Spinal cord (tissue), 10 donors: ENCODE measurements around the gene EPN3. TPM values are rescaled to one million over a fixed set of nuclear protein-coding genes. Genes with fewer than 3 reads are reported as not detected.

Experiments
- DNase-seq, 6 donors: peaks; one replicate each; pipeline versions ENCODE4 v3.0.0 to v3.0.0-alpha.2; 2013 to 2015; ENCODE audit warnings: low spot score in 6 of 6, low read depth in 4 of 6
- H3K27ac ChIP-seq: one replicate; pipeline ENCODE4 v1.5.1; 2013; ENCODE audit warnings: low read depth, low read length, control low read depth
- H3K27me3 ChIP-seq: one replicate; pipeline ENCODE4 v1.6.1; 2013; ENCODE audit warnings: low read length; ENCODE audit not compliant: control insufficient read depth, insufficient read depth
- H3K36me3 ChIP-seq: one replicate; pipeline ENCODE4 v1.6.1; 2013; ENCODE audit warnings: low read length; ENCODE audit not compliant: control insufficient read depth, insufficient read depth
- H3K4me1 ChIP-seq: one replicate; pipeline ENCODE4 v1.6.1; 2013; ENCODE audit warnings: low read length; ENCODE audit not compliant: control insufficient read depth, insufficient read depth
- H3K4me3 ChIP-seq: one replicate; pipeline ENCODE4 v1.5.1; 2013; ENCODE audit warnings: low read depth, low read length, control low read depth
- H3K9me3 ChIP-seq: one replicate; pipeline ENCODE4 v1.6.1; 2013; ENCODE audit warnings: low read length; ENCODE audit not compliant: control insufficient read depth, insufficient read depth
- WGBS: methylation state at CpG from one replicate; pipeline ENCODE4 v1.1.5; 2013; ENCODE audit warnings: missing lambda C conversion rate; ENCODE audit not compliant: insufficient coverage; 5-methylcytosine and 5-hydroxymethylcytosine counted together
- polyA plus RNA-seq, 2 donors: library from polyadenylated mRNA; unstranded; fragments of 120-200 nt; gene quantifications; one replicate each; pipeline ENCODE4 v1.2.1, GENCODE V29; 2013; ENCODE audit not compliant: insufficient read length in 2 of 2
- total RNA-seq, 2 donors: library from RNA; depleted of rRNA in 1 of 2; stranded (reverse); fragments of 120-200 nt in 1 of 2; fragments of >200 nt in 1 of 2; gene quantifications; one replicate each; pipeline versions ENCODE4 v1.2.3 to v1.2.4, GENCODE V29; 2013 to 2014
- donor health status: healthy.

EPN3 gene
- total and polyA plus RNA-seq, 4 donors, result 0.39 to 3.7 (median 1.5) TPM

GRCh38 chr17:50588391-50589049, 56.0 kb downstream of the EPN3 start:
- no peaks in the 10 kb centered on the region for H3K9me3 ChIP-seq
- H3K27me3 ChIP-seq, result no peaks in the 10 kb centered on the region
- no peak overlapping the region for H3K4me3 ChIP-seq
- 25% methylated on average over 10 of the region's 18 CpGs for WGBS
- peak in 2 of 6 donors; percentile 62 to 66 for DNase-seq
- H3K4me1 ChIP-seq, result peaks cover 80% of the 10 kb centered on the region
- peaks cover 64% of the 10 kb centered on the region for H3K36me3 ChIP-seq
- no peak overlapping the region for H3K27ac ChIP-seq

GRCh38 chr17:50589095-50589705, 56.7 kb downstream of the EPN3 start:
- 36% methylated on average over 10 of the region's 10 CpGs for WGBS

DNA sequence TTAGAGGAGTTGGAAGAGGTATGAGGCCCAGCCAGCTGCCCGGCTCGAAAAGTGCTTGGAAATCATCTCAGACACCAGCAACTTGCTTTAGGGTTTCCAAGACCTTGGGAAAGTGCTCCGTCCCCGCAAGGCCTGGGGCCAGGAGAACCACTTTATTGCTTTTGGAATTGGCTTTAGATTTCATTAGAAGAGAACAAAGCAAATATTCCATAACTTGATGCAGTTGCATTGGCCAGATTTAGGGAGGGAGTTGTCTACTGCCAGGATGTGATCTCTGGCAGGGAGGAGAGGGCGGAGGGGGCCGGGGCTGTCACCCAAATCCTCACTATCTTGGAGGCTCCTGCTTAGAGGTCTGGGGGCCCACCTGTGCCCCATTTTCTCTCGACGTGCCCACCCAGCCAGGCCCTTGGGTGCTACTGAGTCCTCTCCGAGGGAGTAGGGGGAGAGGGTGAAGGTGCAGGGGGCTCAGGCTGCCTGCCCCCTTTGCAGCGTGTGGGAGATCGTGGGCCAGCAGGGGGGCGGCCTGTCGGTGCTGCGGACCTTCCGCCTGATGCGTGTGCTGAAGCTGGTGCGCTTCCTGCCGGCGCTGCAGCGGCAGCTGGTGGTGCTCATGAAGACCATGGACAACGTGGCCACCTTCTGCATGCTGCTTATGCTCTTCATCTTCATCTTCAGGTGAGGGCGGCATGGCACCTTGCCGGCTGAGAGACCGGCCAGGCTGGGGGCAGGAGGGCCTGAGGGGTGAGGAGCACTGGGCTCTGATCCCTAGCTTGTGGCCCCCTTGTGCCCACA, 58.6 kb downstream of the EPN3 start:
- H3K4me3 ChIP-seq, result no peak overlapping the region
- no peak overlapping the region for H3K27ac ChIP-seq
- 96% methylated on average over 22 of the region's 24 CpGs for WGBS
- no peaks in the 10 kb centered on the region for H3K27me3 ChIP-seq
- no peaks in the 10 kb centered on the region for H3K9me3 ChIP-seq
- no peak for DNase-seq
- peaks cover 79% of the 10 kb centered on the region for H3K4me1 ChIP-seq
- H3K36me3 ChIP-seq, result peaks cover 60% of the 10 kb centered on the region

More at GRCh38 chr17:50589095-50589705, 56.7 kb downstream of the EPN3 start:
- Histone ChIP-seq H3K27me3 (no peaks in the 10 kb centered on the region), H3K4me1 (peaks cover 83% of the 10 kb centered on the region), H3K4me3 (no peak overlapping the region), H3K27ac (peak overlapping the region; percentile 30), H3K9me3 (no peaks in the 10 kb centered on the region), H3K36me3 (peaks cover 64% of the 10 kb centered on the region)
- peak in 2 of 6 donors; percentile 67 to 70 for DNase-seq

GRCh38 chr17:50593321-50593720, 60.8 kb downstream of the EPN3 start:
- Histone ChIP-seq H3K9me3 (no peaks in the 10 kb centered on the region), H3K27ac (no peak overlapping the region), H3K27me3 (no peaks in the 10 kb centered on the region), H3K4me1 (peaks cover 60% of the 10 kb centered on the region), H3K36me3 (peaks cover 68% of the 10 kb centered on the region), H3K4me3 (no peak overlapping the region)
- peak in 2 of 6 donors; percentile 78 to 90 for DNase-seq
- WGBS, result 11% methylated on average over 8 of the region's 10 CpGs

Other genes starting within 250 kb of the EPN3 start
- gene XYLT2, start 186.6 kb upstream of the EPN3 start, total RNA-seq, result 10 to 100 TPM; 15.8 to 35.9 TPM
- 10 to 100 TPM; 15.3 to 26.3 TPM for gene XYLT2, start 186.6 kb upstream of the EPN3 start, polyA plus RNA-seq
- gene MRPL27, start 159.6 kb upstream of the EPN3 start, total RNA-seq, result 10 to 100 TPM; 45.3 to 98.7 TPM
- gene MRPL27, start 159.6 kb upstream of the EPN3 start, polyA plus RNA-seq, result 10 to 100 TPM; 70.1 to 76.7 TPM
- 1 to 10 TPM; 3.1 to 5.5 TPM for gene EME1, start 159.5 kb upstream of the EPN3 start, total RNA-seq
- gene EME1, start 159.5 kb upstream of the EPN3 start, polyA plus RNA-seq, result 1 to 10 TPM; 6.8 to 7.5 TPM
- gene LRRC59, start 135.2 kb upstream of the EPN3 start, total RNA-seq, result 10 to 100 TPM; 45.7 to 47.7 TPM
- 10 to 100 TPM; 60.7 to 63.9 TPM for gene LRRC59, start 135.2 kb upstream of the EPN3 start, polyA plus RNA-seq
- 10 to 100 TPM; 10.1 to 50.7 TPM for gene ACSF2, start 106.5 kb upstream of the EPN3 start, total RNA-seq
- 10 to 100 TPM; 21.2 to 26.7 TPM for gene ACSF2, start 106.5 kb upstream of the EPN3 start, polyA plus RNA-seq
- gene CHAD, start 63.9 kb upstream of the EPN3 start, total RNA-seq, result under 1 TPM; 0.55 to 0.89 TPM
- 10 to 100 TPM in 1 of 2 donors, 1 to 10 TPM in 1; 9.2 to 13.6 TPM for gene CHAD, start 63.9 kb upstream of the EPN3 start, polyA plus RNA-seq
- 10 to 100 TPM; 17.2 to 27.3 TPM for gene RSAD1, start 53.9 kb upstream of the EPN3 start, total RNA-seq
- 10 to 100 TPM; 41.8 to 54.7 TPM for gene RSAD1, start 53.9 kb upstream of the EPN3 start, polyA plus RNA-seq
- gene MYCBPAP, start 24.3 kb upstream of the EPN3 start, total RNA-seq, result 1 to 10 TPM; 1.1 to 3.4 TPM
- gene MYCBPAP, start 24.3 kb upstream of the EPN3 start, polyA plus RNA-seq, result 1 to 10 TPM; 2.5 to 5.0 TPM
- 10 to 100 TPM; 31.5 to 43.3 TPM for gene SPATA20, start 14.4 kb downstream of the EPN3 start, total RNA-seq
- 10 to 100 TPM; 44.7 to 45.9 TPM for gene SPATA20, start 14.4 kb downstream of the EPN3 start, polyA plus RNA-seq
- 10 to 100 TPM; 10.6 to 21.0 TPM for gene CACNA1G, start 28.0 kb downstream of the EPN3 start, total RNA-seq
- 10 to 100 TPM; 25.3 to 37.6 TPM for gene CACNA1G, start 28.0 kb downstream of the EPN3 start, polyA plus RNA-seq
- under 1 TPM; 0.17 to 0.69 TPM for gene ABCC3, start 102.1 kb downstream of the EPN3 start, total RNA-seq
- 1 to 10 TPM in 1 of 2 donors, under 1 TPM in 1; 0.52 to 1.2 TPM for gene ABCC3, start 102.1 kb downstream of the EPN3 start, polyA plus RNA-seq
- gene ANKRD40, start 175.2 kb downstream of the EPN3 start, total RNA-seq, result 10 to 100 TPM; 39.3 to 47.5 TPM
- gene ANKRD40, start 175.2 kb downstream of the EPN3 start, polyA plus RNA-seq, result 10 to 100 TPM; 35.7 to 41.4 TPM
- gene LUC7L3, start 186.9 kb downstream of the EPN3 start, total RNA-seq, result 100 to 1,000 TPM in 1 of 2 donors, 10 to 100 TPM in 1; 79.3 to 149 TPM
- 100 to 1,000 TPM; 495 to 555 TPM for gene LUC7L3, start 186.9 kb downstream of the EPN3 start, polyA plus RNA-seq
- not detected for gene ANKRD40CL, start 234.8 kb downstream of the EPN3 start, total RNA-seq
- under 1 TPM in 1 of 2 donors, not detected in 1; 0.63 TPM for gene ANKRD40CL, start 234.8 kb downstream of the EPN3 start, polyA plus RNA-seq